ENCODE results near the gene KCNE5. TPM values are rescaled to one million over a fixed set of nuclear protein-coding genes. Genes with fewer than 3 reads are reported as not detected.
"Not testable (repeated sequence)": the region's sequence is repeated elsewhere in the genome, so short reads cannot be mapped to it uniquely, and the experiment has no call there.

Gene KCNE5
- total RNA-seq, 1 experiment from 2014 or later, result 1.4 TPM

GRCh38 chrX:109667986-109668385, 43.0 kb upstream of the KCNE5 start:
- no peaks in the 10 kb centered on the region for H3K9me3 ChIP-seq (ENCODE audit: insufficient read depth, low read depth)
- ChIA-PET CTCF (no interaction called here), POLR2A (ENCODE audit: unreplicated experiment) (no interaction called here)
- H3F3A ChIP-seq (ENCODE audit: insufficient read depth, low read depth), result no peaks in the 10 kb centered on the region
- H3K9me2 ChIP-seq (ENCODE audit: insufficient read depth), result no peaks in the 10 kb centered on the region
- H3K4me3 ChIP-seq, result no peak overlapping the region
- no peaks in the 10 kb centered on the region for H3K4me1 ChIP-seq (replicated peaks; ENCODE audit: insufficient read depth)
- H3K27me3 ChIP-seq (ENCODE audit: insufficient read depth, low read depth), result no peaks in the 10 kb centered on the region
- H3K27ac ChIP-seq, result no peak overlapping the region
- intact Hi-C loops (cut with micrococcal nuclease; ENCODE audit: unreplicated experiment), result no loop called here
- no peak for DNase-seq
- BruUV-seq (replicated peaks), result no TSS peak
- H3K36me3 ChIP-seq (ENCODE audit: low read depth), result peaks cover 9% of the 10 kb centered on the region; the same call in 1 of the 2 replicates
- TF ChIP-seq, protein P1, sequence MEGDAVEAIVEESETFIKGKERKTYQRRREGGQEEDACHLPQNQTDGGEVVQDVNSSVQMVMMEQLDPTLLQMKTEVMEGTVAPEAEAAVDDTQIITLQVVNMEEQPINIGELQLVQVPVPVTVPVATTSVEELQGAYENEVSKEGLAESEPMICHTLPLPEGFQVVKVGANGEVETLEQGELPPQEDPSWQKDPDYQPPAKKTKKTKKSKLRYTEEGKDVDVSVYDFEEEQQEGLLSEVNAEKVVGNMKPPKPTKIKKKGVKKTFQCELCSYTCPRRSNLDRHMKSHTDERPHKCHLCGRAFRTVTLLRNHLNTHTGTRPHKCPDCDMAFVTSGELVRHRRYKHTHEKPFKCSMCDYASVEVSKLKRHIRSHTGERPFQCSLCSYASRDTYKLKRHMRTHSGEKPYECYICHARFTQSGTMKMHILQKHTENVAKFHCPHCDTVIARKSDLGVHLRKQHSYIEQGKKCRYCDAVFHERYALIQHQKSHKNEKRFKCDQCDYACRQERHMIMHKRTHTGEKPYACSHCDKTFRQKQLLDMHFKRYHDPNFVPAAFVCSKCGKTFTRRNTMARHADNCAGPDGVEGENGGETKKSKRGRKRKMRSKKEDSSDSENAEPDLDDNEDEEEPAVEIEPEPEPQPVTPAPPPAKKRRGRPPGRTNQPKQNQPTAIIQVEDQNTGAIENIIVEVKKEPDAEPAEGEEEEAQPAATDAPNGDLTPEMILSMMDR (conservative IDR thresholded peaks at IDR 0.05), result no peak
- no peak for TF ChIP-seq EZH2 (IDR thresholded peaks at IDR 0.05; ENCODE audit: low read depth)
- H3K4me2 ChIP-seq, result no peak overlapping the region
- no peaks in the 10 kb centered on the region for H3K79me2 ChIP-seq (ENCODE audit: low read depth)
- no peak overlapping the region for H2AFZ ChIP-seq
- no peaks in the 10 kb centered on the region for H4K20me1 ChIP-seq (ENCODE audit: insufficient read depth)

DNA sequence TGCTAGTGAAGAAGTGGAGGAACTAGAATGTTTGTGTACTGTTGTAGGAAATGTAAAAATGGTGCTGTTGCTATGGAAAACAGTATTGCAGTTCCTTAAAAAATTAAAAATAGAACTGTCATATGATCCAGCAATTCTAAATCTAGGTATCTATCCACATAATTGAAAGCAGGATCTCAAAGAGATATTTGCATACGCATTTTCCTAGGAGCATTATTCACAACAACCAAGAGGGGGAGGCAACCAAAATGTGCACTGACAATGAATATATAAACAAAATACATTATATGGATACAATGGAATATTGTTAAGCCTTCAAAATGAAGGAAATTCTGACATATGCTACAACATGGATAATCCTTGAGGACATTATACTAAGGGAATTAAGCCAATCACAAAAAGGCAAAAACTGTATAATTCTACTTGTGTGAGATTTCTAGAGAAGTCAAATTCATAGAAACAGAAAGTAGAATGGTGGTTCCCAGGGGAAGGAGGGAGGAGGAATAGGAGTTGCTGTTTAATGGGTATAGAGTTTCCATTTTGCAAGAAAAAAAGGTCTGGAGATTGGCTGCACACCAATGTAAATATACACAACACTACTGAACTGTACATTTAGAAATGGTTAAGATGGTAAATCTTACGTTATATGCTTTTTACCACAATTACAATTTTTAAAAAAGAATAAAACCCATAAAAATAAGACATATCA, 35.6 kb upstream of the KCNE5 start:
- CTCF ChIA-PET, result no interaction called here
- no peaks in the 10 kb centered on the region for H4K20me1 ChIP-seq (ENCODE audit: insufficient read depth)
- no TSS peak for BruUV-seq (replicated peaks)
- intact Hi-C loops (cut with micrococcal nuclease; ENCODE audit: unreplicated experiment), result no loop called here
- H3K4me2 ChIP-seq, result no peak overlapping the region
- 0 out of 2 replicates have a peak, but pooled peaks cover 5% of the 10 kb centered on the region for H3F3A ChIP-seq (ENCODE audit: insufficient read depth, low read depth)
- no peak for DNase-seq
- no peak overlapping the region for H2AFZ ChIP-seq
- H3K27me3 ChIP-seq (ENCODE audit: insufficient read depth, low read depth), result no peaks in the 10 kb centered on the region
- no peak overlapping the region for H3K4me3 ChIP-seq
- H3K9me3 ChIP-seq (ENCODE audit: insufficient read depth, low read depth), result no peaks in the 10 kb centered on the region
- no peak for TF ChIP-seq EZH2 (IDR thresholded peaks at IDR 0.05; ENCODE audit: low read depth)
- H3K4me1 ChIP-seq (replicated peaks; ENCODE audit: insufficient read depth), result no peaks in the 10 kb centered on the region
- H3K27ac ChIP-seq, result no peak overlapping the region
- H3K36me3 ChIP-seq (ENCODE audit: low read depth), result peaks cover 27% of the 10 kb centered on the region
- no peaks in the 10 kb centered on the region for H3K79me2 ChIP-seq (ENCODE audit: low read depth)
- H3K9me2 ChIP-seq (ENCODE audit: insufficient read depth), result peaks cover 4% of the 10 kb centered on the region; the same call in 1 of the 2 replicates
- POLR2A ChIA-PET (ENCODE audit: unreplicated experiment), result no interaction called here

- no peak overlapping the region for H2AFZ ChIP-seq
- no peaks in the 10 kb centered on the region for H3K79me2 ChIP-seq (ENCODE audit: low read depth)
- H3K4me3 ChIP-seq, result no peak overlapping the region
- peaks cover 4% of the 10 kb centered on the region; the same call in 1 of the 2 replicates for H3K9me2 ChIP-seq (ENCODE audit: insufficient read depth)
- ChIA-PET CTCF (no interaction called here), POLR2A (ENCODE audit: unreplicated experiment) (no interaction called here)
- no peak for DNase-seq
- no peak for TF ChIP-seq EZH2 (IDR thresholded peaks at IDR 0.05; ENCODE audit: low read depth)
- TF ChIP-seq, protein P1 (conservative IDR thresholded peaks at IDR 0.05), result no peak
- H3K27me3 ChIP-seq (ENCODE audit: insufficient read depth, low read depth), result no peaks in the 10 kb centered on the region
- no peaks in the 10 kb centered on the region for H3K4me1 ChIP-seq (replicated peaks; ENCODE audit: insufficient read depth)
- H3F3A ChIP-seq (ENCODE audit: insufficient read depth, low read depth), result 0 out of 2 replicates have a peak, but pooled peaks cover 5% of the 10 kb centered on the region
- no peaks in the 10 kb centered on the region for H3K9me3 ChIP-seq (ENCODE audit: insufficient read depth, low read depth)
- peaks cover 23% of the 10 kb centered on the region for H3K36me3 ChIP-seq (ENCODE audit: low read depth)
- H3K4me2 ChIP-seq, result no peak overlapping the region
- no TSS peak for BruUV-seq (replicated peaks)
- no peaks in the 10 kb centered on the region for H4K20me1 ChIP-seq (ENCODE audit: insufficient read depth)
- intact Hi-C loops (cut with micrococcal nuclease; ENCODE audit: unreplicated experiment), result no loop called here
- H3K27ac ChIP-seq, result no peak overlapping the region
Observed at GRCh38 chrX:109658391-109658790, 33.4 kb upstream of the KCNE5 start.

- H3K9me2 ChIP-seq (ENCODE audit: insufficient read depth); H3K27ac ChIP-seq; H3K9me3 ChIP-seq (ENCODE audit: insufficient read depth, low read depth); H4K20me1 ChIP-seq (ENCODE audit: insufficient read depth); POLR2A ChIA-PET (ENCODE audit: unreplicated experiment); intact Hi-C loops (cut with micrococcal nuclease; ENCODE audit: unreplicated experiment); BruUV-seq (replicated peaks); H3K79me2 ChIP-seq (ENCODE audit: low read depth); H3K4me3 ChIP-seq; DNase-seq; H3K4me2 ChIP-seq; H3K4me1 ChIP-seq (replicated peaks; ENCODE audit: insufficient read depth); H3K27me3 ChIP-seq (ENCODE audit: insufficient read depth, low read depth); CTCF ChIA-PET; H2AFZ ChIP-seq; H3F3A ChIP-seq (ENCODE audit: insufficient read depth, low read depth): not testable (repeated sequence)
- peaks cover 16% of the 10 kb centered on the region for H3K36me3 ChIP-seq (ENCODE audit: low read depth)
Observed at GRCh38 chrX:109657364-109657763, 32.4 kb upstream of the KCNE5 start.
